IMR-90 (cell line): Measurements from ENCODE around the gene HPSE2. TPM values are rescaled to one million over a fixed set of nuclear protein-coding genes. Genes with fewer than 3 reads are reported as not detected.

ENCODE experiments used
- ATAC-seq: fragments of 200-7000 bp; cut with Tn5 transposase; 2 replicates; pipeline ENCODE4 v1.9.1; 2020; ENCODE audit warnings: low read depth, mild to moderate bottlenecking, moderate library complexity
- BruUV-seq: library from RNA; stranded (reverse); fragments of 400-500 nt; replicated peaks from 2 replicates; lab custom pipeline; 2021; lab: Mats Ljungman, UMichigan
- CTCF ChIA-PET: fragments of 300-600 bp; formaldehyde crosslinking; extraction: SDS; loops from one replicate; lab custom pipeline; 2021; ENCODE audit warnings: antibody characterized with exemption; lab: Yijun Ruan, JAX
- POLR2A ChIA-PET: fragments of 300-600 bp; sonication (Branson Sonifier 250); formaldehyde crosslinking; loops from one replicate; lab custom pipeline; 2022; ENCODE audit warnings: antibody characterized with exemption; ENCODE audit not compliant: unreplicated experiment; lab: Charles Lee
- DNase-seq: peaks from one replicate; pipeline ENCODE4 v3.0.0; 2013
- H2AFZ ChIP-seq: replicated peaks from 2 replicates; pipeline ENCODE3; 2013; ENCODE audit warnings: low read length, mild to moderate bottlenecking; ENCODE audit not compliant: poor library complexity
- H2AK5ac ChIP-seq: 2 replicates; pipeline ENCODE4 v1.6.1; 2013; ENCODE audit warnings: low read depth, low read length, inconsistent platforms
- H2AK9ac ChIP-seq: replicated peaks from 2 replicates; pipeline ENCODE3; 2013; ENCODE audit warnings: mild to moderate bottlenecking, low read depth, low read length, moderate library complexity; ENCODE audit not compliant: poor library complexity
- H2BK120ac ChIP-seq: 2 replicates; pipeline ENCODE4 v1.6.1; 2013; ENCODE audit warnings: low read depth, low read length, inconsistent platforms
- H2BK15ac ChIP-seq: 3 replicates; pipeline ENCODE4 v1.6.1; 2013; ENCODE audit warnings: low read depth, low read length, inconsistent platforms
- H2BK20ac ChIP-seq: 2 replicates; pipeline ENCODE4 v1.6.1; 2013; ENCODE audit warnings: low read depth, mild to moderate bottlenecking, inconsistent platforms, low read length, moderate library complexity
- H2BK5ac ChIP-seq: 2 replicates; pipeline ENCODE4 v1.6.1; 2013; ENCODE audit warnings: mild to moderate bottlenecking, low read depth, low read length, inconsistent platforms; ENCODE audit not compliant: poor library complexity, severe bottlenecking
- H3K14ac ChIP-seq: replicated peaks from 2 replicates; pipeline ENCODE4 v1.6.1; 2013; ENCODE audit warnings: low read depth, low read length, inconsistent platforms
- H3K18ac ChIP-seq: 2 replicates; pipeline ENCODE4 v1.6.1; 2013; ENCODE audit warnings: low read depth, low read length, control low read depth
- H3K23ac ChIP-seq: 2 replicates; pipeline ENCODE4 v1.6.1; 2013; ENCODE audit warnings: low read depth, low read length, inconsistent platforms
- H3K27ac ChIP-seq: 2 replicates; pipeline ENCODE4 v1.5.1; 2013; ENCODE audit warnings: mild to moderate bottlenecking, control low read depth, low read length; ENCODE audit not compliant: insufficient read depth
- H3K27me3 ChIP-seq: 2 replicates; pipeline ENCODE4 v1.6.1; 2013; ENCODE audit warnings: low read length; ENCODE audit not compliant: control insufficient read depth, insufficient read depth
- H3K36me3 ChIP-seq: 2 replicates; pipeline ENCODE4 v1.6.1; 2013; ENCODE audit warnings: low read length, mixed read lengths; ENCODE audit not compliant: control insufficient read depth, insufficient read depth
- H3K4ac ChIP-seq: 2 replicates; pipeline ENCODE4 v1.6.1; 2013; ENCODE audit warnings: low read depth, low read length, inconsistent platforms
- H3K4me1 ChIP-seq: 2 replicates; pipeline ENCODE4 v1.6.1; 2013; ENCODE audit warnings: low read length, mixed read lengths; ENCODE audit not compliant: control insufficient read depth, insufficient read depth
- H3K4me2 ChIP-seq: 2 replicates; pipeline ENCODE4 v1.6.1; 2013; ENCODE audit warnings: low read depth, mild to moderate bottlenecking, control low read depth, low read length, moderate library complexity
- H3K4me3 ChIP-seq: 2 replicates; pipeline ENCODE4 v1.5.1; 2013; ENCODE audit warnings: low read depth, mild to moderate bottlenecking, control low read depth, low read length, moderate library complexity; ENCODE audit not compliant: insufficient read depth
- H3K56ac ChIP-seq: 2 replicates; pipeline ENCODE4 v1.6.1; 2013; ENCODE audit warnings: low read length, inconsistent platforms; ENCODE audit not compliant: insufficient read depth; ENCODE audit errors: extremely low read depth
- H3K79me1 ChIP-seq, 2 experiments: 2 replicates each; pipeline ENCODE4 v1.6.1; 2013; ENCODE audit warnings: low read length in 2 of 2, inconsistent platforms in 1 of 2, low read depth in 1 of 2
- H3K9ac ChIP-seq: 2 replicates; pipeline ENCODE4 v1.6.1; 2013; ENCODE audit warnings: low read depth, low read length, control low read depth
- H3K9me1 ChIP-seq: 2 replicates; pipeline ENCODE4 v1.6.1; 2013; ENCODE audit warnings: low read length, inconsistent platforms; ENCODE audit not compliant: insufficient read depth
- H3K9me3 ChIP-seq: 2 replicates; pipeline ENCODE4 v1.6.1; 2013; ENCODE audit warnings: low read length; ENCODE audit not compliant: control insufficient read depth, insufficient read depth
- H4K20me1 ChIP-seq: 2 replicates; pipeline ENCODE4 v1.6.1; 2013; ENCODE audit warnings: low read length, inconsistent platforms; ENCODE audit not compliant: insufficient read depth
- H4K5ac ChIP-seq: 2 replicates; pipeline ENCODE4 v1.6.1; 2013; ENCODE audit warnings: mild to moderate bottlenecking, low read depth, low read length, control low read depth
- H4K8ac ChIP-seq, 2 experiments: 2 replicates each; pipeline ENCODE4 v1.6.1; 2013; ENCODE audit warnings: low read depth in 2 of 2, low read length in 2 of 2, control low read depth in 1 of 2, inconsistent platforms in 1 of 2
- H4K91ac ChIP-seq: 2 replicates; pipeline ENCODE4 v1.6.1; 2013; ENCODE audit warnings: low read depth, low read length, inconsistent platforms; ENCODE audit not compliant: insufficient read depth
- BHLHE40 ChIP-seq: fragments of 150-350 bp; IDR thresholded peaks from 2 replicates; pipeline ENCODE4 v1.6.1; 2016; ENCODE audit warnings: mild to moderate bottlenecking, low read depth, low read length
- CEBPB ChIP-seq: IDR thresholded peaks from 2 replicates; pipeline ENCODE4 v1.6.1; 2012; ENCODE audit warnings: low read depth, low read length, improper control_type of control experiment
- CHD1 ChIP-seq: IDR thresholded peaks from 2 replicates; pipeline ENCODE4 v1.6.1; 2012; ENCODE audit warnings: low read depth, low read length, improper control_type of control experiment
- CTCF ChIP-seq: conservative IDR thresholded peaks from 2 replicates; pipeline ENCODE4 v1.5.1; 2012; ENCODE audit warnings: mild to moderate bottlenecking, low read depth, low read length, improper control_type of control experiment
- ELK1 ChIP-seq: fragments of 150-350 bp; IDR thresholded peaks from 2 replicates; pipeline ENCODE4 v1.6.1; 2016; ENCODE audit warnings: low read depth, mild to moderate bottlenecking, low read length, moderate library complexity, borderline replicate concordance
- FOS ChIP-seq: fragments of 150-350 bp; IDR thresholded peaks from 2 replicates; pipeline ENCODE4 v1.6.1; 2016; ENCODE audit warnings: low read depth, low read length
- MAFK ChIP-seq: IDR thresholded peaks from 2 replicates; pipeline ENCODE4 v1.6.1; 2012; ENCODE audit warnings: low read depth, low read length, improper control_type of control experiment
- MAZ ChIP-seq: IDR thresholded peaks from 2 replicates; pipeline ENCODE4 v1.6.1; 2012; ENCODE audit warnings: low read depth, mild to moderate bottlenecking, low read length, improper control_type of control experiment, moderate library complexity, borderline replicate concordance
- MXI1 ChIP-seq: IDR thresholded peaks from 2 replicates; pipeline ENCODE4 v1.6.1; 2012; ENCODE audit warnings: low read depth, mild to moderate bottlenecking, low read length, moderate library complexity, borderline replicate concordance
- NFE2L2 ChIP-seq: fragments of 150-350 bp; IDR thresholded peaks from 2 replicates; pipeline ENCODE4 v1.6.1; 2016; ENCODE audit warnings: low read depth, mild to moderate bottlenecking, low read length
- POLR2A ChIP-seq: IDR thresholded peaks from 2 replicates; pipeline ENCODE4 v1.6.1; 2012; ENCODE audit warnings: mild to moderate bottlenecking, low read depth, low read length
- RAD21 ChIP-seq: IDR thresholded peaks from 2 replicates; pipeline ENCODE4 v1.6.1; 2012; ENCODE audit warnings: low read length, improper control_type of control experiment
- RCOR1 ChIP-seq: IDR thresholded peaks from 2 replicates; pipeline ENCODE4 v1.6.1; 2012; ENCODE audit warnings: mild to moderate bottlenecking, low read length, improper control_type of control experiment; ENCODE audit not compliant: insufficient replicate concordance
- RFX5 ChIP-seq: IDR thresholded peaks from 2 replicates; pipeline ENCODE4 v1.8.0; 2012; ENCODE audit warnings: low read depth, mild to moderate bottlenecking, low read length, moderate library complexity
- SMC3 ChIP-seq: fragments of 150-350 bp; IDR thresholded peaks from 2 replicates; pipeline ENCODE4 v1.6.1; 2016; ENCODE audit warnings: low read depth, mild to moderate bottlenecking, antibody characterized with exemption, low read length, moderate library complexity
- USF2 ChIP-seq: fragments of 150-350 bp; IDR thresholded peaks from 2 replicates; pipeline ENCODE4 v1.6.1; 2017; ENCODE audit warnings: mild to moderate bottlenecking, antibody characterized with exemption, low read length, low read depth
- WGBS, 2 experiments: methylation state at CpG; one replicate each; pipeline versions ENCODE4 v1.1.5 to v1.1.7; 2013; ENCODE audit warnings: missing lambda C conversion rate in 2 of 2; ENCODE audit not compliant: insufficient read length in 1 of 2; ENCODE audit errors: extremely low coverage in 2 of 2; 5-methylcytosine and 5-hydroxymethylcytosine counted together
- dilution Hi-C: fragments of 300-500 bp; cut with HindIII; formaldehyde crosslinking; loops from one replicate; pipeline ENCODE4 v1.14.3; 2018; ENCODE audit warnings: low sequenced_read_pairs; ENCODE audit not compliant: unreplicated experiment
- in situ Hi-C: fragments of 300-500 bp; cut with MboI; formaldehyde crosslinking; loops from 3 replicates; pipeline ENCODE4 v1.14.3; 2019; ENCODE audit warnings: low sequenced_read_pairs, inconsistent platforms, mixed read lengths
- intact Hi-C: fragments of 100-400 bp; cut with micrococcal nuclease; formaldehyde crosslinking; loops from 2 replicates; pipeline ENCODE4 v1.10.0; 2022
- polyA plus RNA-seq, 3 experiments: library from polyadenylated mRNA; depleted of rRNA; stranded (reverse); fragments of >200 nt; gene quantifications; 2 replicates each; pipeline ENCODE4 v1.2.3, GENCODE V29; 2012; ENCODE audit warnings: low replicate concordance in 1 of 3
- total RNA-seq: library from RNA; depleted of rRNA; stranded (reverse); fragments of >200 nt; gene quantifications from 2 replicates; pipeline ENCODE4 v1.2.3, GENCODE V29; 2012

HPSE2 gene
- total and polyA plus RNA-seq, 2 of the 4 experiments (the other 2 are of a cell fraction): not detected

- Histone ChIP-seq H4K5ac (no peak overlapping the region), H3K56ac (no peak overlapping the region), H3K18ac (no peak overlapping the region), H3K9ac (no peak overlapping the region), H3K4ac (no peak overlapping the region), H4K8ac (no peak overlapping the region), H3K4me1 (no peaks in the 10 kb centered on the region), H3K14ac (no peak overlapping the region), H3K9me1 (no peaks in the 10 kb centered on the region), H3K4me2 (no peak overlapping the region), H2BK5ac (no peak overlapping the region), H3K9me3 (no peaks in the 10 kb centered on the region), H2AK5ac (no peak overlapping the region), H4K91ac (no peak overlapping the region), H3K36me3 (no peaks in the 10 kb centered on the region), H2BK120ac (no peak overlapping the region), H2AFZ (no peak overlapping the region), H2AK9ac (no peak overlapping the region), H3K27ac (no peak overlapping the region), H3K4me3 (no peak overlapping the region), H3K79me1 (no peaks in the 10 kb centered on the region), H4K20me1 (no peaks in the 10 kb centered on the region), H3K27me3 (no peaks in the 10 kb centered on the region), H2BK20ac (no peak overlapping the region), H2BK15ac (no peak overlapping the region), H3K23ac (no peak overlapping the region)
- intact Hi-C loops: no loop called here
- no TSS peak for BruUV-seq
- ChIA-PET POLR2A (no interaction called here), CTCF (interaction anchor here (0.6 kb wide), 1 partner anchor 404 kb away, joined by 3 read pairs; no protein-coding TSS in a partner anchor)
- ATAC-seq (no peak), DNase-seq (no peak)
- TF ChIP-seq SMC3: no peak
- no peak for TF ChIP-seq USF2
- no peak for TF ChIP-seq RAD21
- TF ChIP-seq CTCF: no peak
- no peak for TF ChIP-seq MAZ
- TF ChIP-seq BHLHE40: no peak
- no peak for TF ChIP-seq MAFK
- TF ChIP-seq NFE2L2: no peak
- TF ChIP-seq ELK1: no peak
- TF ChIP-seq POLR2A: no peak
- no peak for TF ChIP-seq RCOR1
- TF ChIP-seq RFX5: no peak
- no peak for TF ChIP-seq CHD1
- TF ChIP-seq FOS: no peak
- no peak for TF ChIP-seq MXI1
- TF ChIP-seq CEBPB: no peak
- WGBS, 2 experiments: no CpG with 5 or more reads among the region's 3 CpGs
- dilution Hi-C loops: no loop called here
- in situ Hi-C loops: no loop called here
Observed at GRCh38 chr10:98817396-98817795, 418.3 kb downstream of the HPSE2 start.
